SK-N-SH (cell line): ENCODE results near the gene TYSND1.

Experiments
- EP300 ChIP-seq, 2 experiments: IDR thresholded peaks; 2 replicates each; pipeline versions ENCODE4 v1.4.0 to v1.6.1; 2012; ENCODE audit warnings: borderline replicate concordance in 1 of 2, low read depth in 1 of 2, low read length in 1 of 2
- JUND ChIP-seq: IDR thresholded peaks from 2 replicates; pipeline ENCODE4 v1.4.0; 2012
- MXI1 ChIP-seq: IDR thresholded peaks from 2 replicates; pipeline ENCODE4 v1.6.1; 2012; ENCODE audit warnings: mild to moderate bottlenecking, low read depth, low read length, improper control_type of control experiment
- RFX5 ChIP-seq: IDR thresholded peaks from 2 replicates; pipeline ENCODE4 v1.6.1; 2012; ENCODE audit warnings: mild to moderate bottlenecking, improper control_type of control experiment, low read length
- TEAD4 ChIP-seq: IDR thresholded peaks from 2 replicates; pipeline ENCODE4 v1.4.0; 2012; ENCODE audit warnings: mild to moderate bottlenecking, borderline replicate concordance; ENCODE audit not compliant: insufficient read depth
- TF ChIP-seq, protein P1 (sequence below): IDR thresholded peaks from 2 replicates; pipeline ENCODE4 v1.6.1; 2012; ENCODE audit warnings: mild to moderate bottlenecking, low read depth, low read length, moderate library complexity
- TF ChIP-seq, protein P2 (sequence below): fragments of 200-600 bp; sonication (generic); IDR thresholded peaks from 2 replicates; pipeline ENCODE4 v1.6.1; 2017; ENCODE audit warnings: antibody characterized with exemption, mild to moderate bottlenecking, moderate library complexity

- TF ChIP-seq, protein P1, sequence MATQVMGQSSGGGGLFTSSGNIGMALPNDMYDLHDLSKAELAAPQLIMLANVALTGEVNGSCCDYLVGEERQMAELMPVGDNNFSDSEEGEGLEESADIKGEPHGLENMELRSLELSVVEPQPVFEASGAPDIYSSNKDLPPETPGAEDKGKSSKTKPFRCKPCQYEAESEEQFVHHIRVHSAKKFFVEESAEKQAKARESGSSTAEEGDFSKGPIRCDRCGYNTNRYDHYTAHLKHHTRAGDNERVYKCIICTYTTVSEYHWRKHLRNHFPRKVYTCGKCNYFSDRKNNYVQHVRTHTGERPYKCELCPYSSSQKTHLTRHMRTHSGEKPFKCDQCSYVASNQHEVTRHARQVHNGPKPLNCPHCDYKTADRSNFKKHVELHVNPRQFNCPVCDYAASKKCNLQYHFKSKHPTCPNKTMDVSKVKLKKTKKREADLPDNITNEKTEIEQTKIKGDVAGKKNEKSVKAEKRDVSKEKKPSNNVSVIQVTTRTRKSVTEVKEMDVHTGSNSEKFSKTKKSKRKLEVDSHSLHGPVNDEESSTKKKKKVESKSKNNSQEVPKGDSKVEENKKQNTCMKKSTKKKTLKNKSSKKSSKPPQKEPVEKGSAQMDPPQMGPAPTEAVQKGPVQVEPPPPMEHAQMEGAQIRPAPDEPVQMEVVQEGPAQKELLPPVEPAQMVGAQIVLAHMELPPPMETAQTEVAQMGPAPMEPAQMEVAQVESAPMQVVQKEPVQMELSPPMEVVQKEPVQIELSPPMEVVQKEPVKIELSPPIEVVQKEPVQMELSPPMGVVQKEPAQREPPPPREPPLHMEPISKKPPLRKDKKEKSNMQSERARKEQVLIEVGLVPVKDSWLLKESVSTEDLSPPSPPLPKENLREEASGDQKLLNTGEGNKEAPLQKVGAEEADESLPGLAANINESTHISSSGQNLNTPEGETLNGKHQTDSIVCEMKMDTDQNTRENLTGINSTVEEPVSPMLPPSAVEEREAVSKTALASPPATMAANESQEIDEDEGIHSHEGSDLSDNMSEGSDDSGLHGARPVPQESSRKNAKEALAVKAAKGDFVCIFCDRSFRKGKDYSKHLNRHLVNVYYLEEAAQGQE: no peak
- TF ChIP-seq, protein P2, sequence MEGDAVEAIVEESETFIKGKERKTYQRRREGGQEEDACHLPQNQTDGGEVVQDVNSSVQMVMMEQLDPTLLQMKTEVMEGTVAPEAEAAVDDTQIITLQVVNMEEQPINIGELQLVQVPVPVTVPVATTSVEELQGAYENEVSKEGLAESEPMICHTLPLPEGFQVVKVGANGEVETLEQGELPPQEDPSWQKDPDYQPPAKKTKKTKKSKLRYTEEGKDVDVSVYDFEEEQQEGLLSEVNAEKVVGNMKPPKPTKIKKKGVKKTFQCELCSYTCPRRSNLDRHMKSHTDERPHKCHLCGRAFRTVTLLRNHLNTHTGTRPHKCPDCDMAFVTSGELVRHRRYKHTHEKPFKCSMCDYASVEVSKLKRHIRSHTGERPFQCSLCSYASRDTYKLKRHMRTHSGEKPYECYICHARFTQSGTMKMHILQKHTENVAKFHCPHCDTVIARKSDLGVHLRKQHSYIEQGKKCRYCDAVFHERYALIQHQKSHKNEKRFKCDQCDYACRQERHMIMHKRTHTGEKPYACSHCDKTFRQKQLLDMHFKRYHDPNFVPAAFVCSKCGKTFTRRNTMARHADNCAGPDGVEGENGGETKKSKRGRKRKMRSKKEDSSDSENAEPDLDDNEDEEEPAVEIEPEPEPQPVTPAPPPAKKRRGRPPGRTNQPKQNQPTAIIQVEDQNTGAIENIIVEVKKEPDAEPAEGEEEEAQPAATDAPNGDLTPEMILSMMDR: no peak
- TF ChIP-seq TEAD4 (no peak), EP300 (IDR thresholded peaks at IDR 0.05; ENCODE audit: borderline replicate concordance in 1 of 2, low read depth in 1 of 2, low read length in 1 of 2) (no peak), MXI1 (no peak), RFX5 (no peak), JUND (no peak)
Observed at GRCh38 chr10:70126700-70127395, 19.7 kb downstream of the TYSND1 start.
